Measurements from ENCODE around the gene POLG.

Gene POLG

GRCh38 chr15:89333011-89333860 is 1.4 kb downstream of the POLG start:
- peaks cover 32% of the 10 kb centered on the region for H3K27me3 ChIP-seq (ENCODE audit: control insufficient read depth, insufficient read depth, low read length, poor library complexity, severe bottlenecking)
- no peaks in the 10 kb centered on the region for H3K9me3 ChIP-seq (ENCODE audit: control insufficient read depth, low read length)
- no peak overlapping the region for H3K27ac ChIP-seq (ENCODE audit: insufficient read depth, low read depth, low read length, poor library complexity, severe bottlenecking)
- H3K4me1 ChIP-seq (ENCODE audit: control insufficient read depth, insufficient read depth, low read length): no peaks in the 10 kb centered on the region
- H3K36me3 ChIP-seq (ENCODE audit: control insufficient read depth, insufficient read depth, low read length): peaks cover 34% of the 10 kb centered on the region
- peak overlapping the region; percentile 86 for H3K4me3 ChIP-seq (ENCODE audit: insufficient read depth, low read depth, low read length)
- WGBS, 2 experiments: 90 to 91% methylated on average over 57 of the region's 57 CpGs

GRCh38 chr15:89332446-89332845 is 2.2 kb downstream of the POLG start:
- H3K4me1 ChIP-seq (ENCODE audit: control insufficient read depth, insufficient read depth, low read length): no peaks in the 10 kb centered on the region
- 42 to 47% methylated on average over 10 of the region's 10 CpGs for WGBS, 2 experiments
- peaks cover 39% of the 10 kb centered on the region for H3K36me3 ChIP-seq (ENCODE audit: control insufficient read depth, insufficient read depth, low read length)

GRCh38 chr15:89330881-89331595 is 3.6 kb downstream of the POLG start:
- Histone ChIP-seq H3K27me3 (ENCODE audit: control insufficient read depth, insufficient read depth, low read length, poor library complexity, severe bottlenecking) (peaks cover 10% of the 10 kb centered on the region), H3K36me3 (ENCODE audit: control insufficient read depth, insufficient read depth, low read length) (peaks cover 46% of the 10 kb centered on the region), H3K27ac (ENCODE audit: insufficient read depth, low read depth, low read length, poor library complexity, severe bottlenecking) (no peak overlapping the region), H3K4me1 (ENCODE audit: control insufficient read depth, insufficient read depth, low read length) (no peaks in the 10 kb centered on the region), H3K4me3 (ENCODE audit: insufficient read depth, low read depth, low read length) (no peak overlapping the region), H3K9me3 (ENCODE audit: control insufficient read depth, low read length) (no peaks in the 10 kb centered on the region)
- 88 to 95% methylated on average over 7 of the region's 7 CpGs for WGBS, 2 experiments

More at GRCh38 chr15:89332446-89332845, 2.2 kb downstream of the POLG start:
- no peak overlapping the region for H3K4me3 ChIP-seq (ENCODE audit: insufficient read depth, low read depth, low read length)
- H3K9me3 ChIP-seq (ENCODE audit: control insufficient read depth, low read length): no peaks in the 10 kb centered on the region
- H3K27me3 ChIP-seq (ENCODE audit: control insufficient read depth, insufficient read depth, low read length, poor library complexity, severe bottlenecking): peaks cover 24% of the 10 kb centered on the region
- no peak overlapping the region for H3K27ac ChIP-seq (ENCODE audit: insufficient read depth, low read depth, low read length, poor library complexity, severe bottlenecking)

- H3K4me3 ChIP-seq (ENCODE audit: insufficient read depth, low read depth, low read length): no peak overlapping the region
- H3K27me3 ChIP-seq (ENCODE audit: control insufficient read depth, insufficient read depth, low read length, poor library complexity, severe bottlenecking): peaks cover under 1% of the 10 kb centered on the region
- WGBS, 2 experiments: 96 to 99% methylated on average over 6 of the region's 6 CpGs
- no peak overlapping the region for H3K27ac ChIP-seq (ENCODE audit: insufficient read depth, low read depth, low read length, poor library complexity, severe bottlenecking)
- no peaks in the 10 kb centered on the region for H3K9me3 ChIP-seq (ENCODE audit: control insufficient read depth, low read length)
- H3K4me1 ChIP-seq (ENCODE audit: control insufficient read depth, insufficient read depth, low read length): no peaks in the 10 kb centered on the region
- peaks cover 54% of the 10 kb centered on the region for H3K36me3 ChIP-seq (ENCODE audit: control insufficient read depth, insufficient read depth, low read length)
These were observed 4.5 kb downstream of the POLG start for GRCh38 chr15:89330119-89330518.

GRCh38 chr15:89329329-89330084 is 5.1 kb downstream of the POLG start:
- H3K4me3 ChIP-seq (ENCODE audit: insufficient read depth, low read depth, low read length): no peak overlapping the region
- H3K27ac ChIP-seq (ENCODE audit: insufficient read depth, low read depth, low read length, poor library complexity, severe bottlenecking): no peak overlapping the region
- no peaks in the 10 kb centered on the region for H3K4me1 ChIP-seq (ENCODE audit: control insufficient read depth, insufficient read depth, low read length)
- no peaks in the 10 kb centered on the region for H3K27me3 ChIP-seq (ENCODE audit: control insufficient read depth, insufficient read depth, low read length, poor library complexity, severe bottlenecking)
- H3K36me3 ChIP-seq (ENCODE audit: control insufficient read depth, insufficient read depth, low read length): peaks cover 54% of the 10 kb centered on the region
- 93 to 95% methylated on average over 8 of the region's 8 CpGs for WGBS, 2 experiments
- H3K9me3 ChIP-seq (ENCODE audit: control insufficient read depth, low read length): no peaks in the 10 kb centered on the region

- H3K4me3 ChIP-seq (ENCODE audit: insufficient read depth, low read depth, low read length): no peak overlapping the region
- H3K4me1 ChIP-seq (ENCODE audit: control insufficient read depth, insufficient read depth, low read length): no peaks in the 10 kb centered on the region
- no peaks in the 10 kb centered on the region for H3K27me3 ChIP-seq (ENCODE audit: control insufficient read depth, insufficient read depth, low read length, poor library complexity, severe bottlenecking)
- H3K9me3 ChIP-seq (ENCODE audit: control insufficient read depth, low read length): no peaks in the 10 kb centered on the region
- H3K36me3 ChIP-seq (ENCODE audit: control insufficient read depth, insufficient read depth, low read length): peaks cover 63% of the 10 kb centered on the region
- WGBS, 2 experiments: 96% methylated on average over 13 of the region's 13 CpGs
- no peak overlapping the region for H3K27ac ChIP-seq (ENCODE audit: insufficient read depth, low read depth, low read length, poor library complexity, severe bottlenecking)
These were observed 6.0 kb downstream of the POLG start for GRCh38 chr15:89328398-89329254.

GRCh38 chr15:89327113-89327512 is 7.5 kb downstream of the POLG start:
- H3K36me3 ChIP-seq (ENCODE audit: control insufficient read depth, insufficient read depth, low read length): peaks cover 77% of the 10 kb centered on the region
- no peaks in the 10 kb centered on the region for H3K27me3 ChIP-seq (ENCODE audit: control insufficient read depth, insufficient read depth, low read length, poor library complexity, severe bottlenecking)
- H3K4me1 ChIP-seq (ENCODE audit: control insufficient read depth, insufficient read depth, low read length): no peaks in the 10 kb centered on the region
- no peaks in the 10 kb centered on the region for H3K9me3 ChIP-seq (ENCODE audit: control insufficient read depth, low read length)
- no peak overlapping the region for H3K4me3 ChIP-seq (ENCODE audit: insufficient read depth, low read depth, low read length)
- 96 to 97% methylated on average over 6 of the region's 6 CpGs for WGBS, 2 experiments
- H3K27ac ChIP-seq (ENCODE audit: insufficient read depth, low read depth, low read length, poor library complexity, severe bottlenecking): no peak overlapping the region

GRCh38 chr15:89326316-89326715 is 8.3 kb downstream of the POLG start:
- Histone ChIP-seq H3K9me3 (ENCODE audit: control insufficient read depth, low read length) (no peaks in the 10 kb centered on the region), H3K4me1 (ENCODE audit: control insufficient read depth, insufficient read depth, low read length) (no peaks in the 10 kb centered on the region), H3K27me3 (ENCODE audit: control insufficient read depth, insufficient read depth, low read length, poor library complexity, severe bottlenecking) (no peaks in the 10 kb centered on the region), H3K27ac (ENCODE audit: insufficient read depth, low read depth, low read length, poor library complexity, severe bottlenecking) (no peak overlapping the region), H3K36me3 (ENCODE audit: control insufficient read depth, insufficient read depth, low read length) (peaks cover 80% of the 10 kb centered on the region), H3K4me3 (ENCODE audit: insufficient read depth, low read depth, low read length) (no peak overlapping the region)
- 91 to 95% methylated on average over 6 of the region's 6 CpGs for WGBS, 2 experiments

GRCh38 chr15:89325039-89325803 is 9.4 kb downstream of the POLG start:
- no peak overlapping the region for H3K27ac ChIP-seq (ENCODE audit: insufficient read depth, low read depth, low read length, poor library complexity, severe bottlenecking)
- H3K36me3 ChIP-seq (ENCODE audit: control insufficient read depth, insufficient read depth, low read length): peaks cover 74% of the 10 kb centered on the region
- no peak overlapping the region for H3K4me3 ChIP-seq (ENCODE audit: insufficient read depth, low read depth, low read length)
- WGBS, 2 experiments: 95 to 99% methylated on average over 11 of the region's 11 CpGs
- no peaks in the 10 kb centered on the region for H3K4me1 ChIP-seq (ENCODE audit: control insufficient read depth, insufficient read depth, low read length)
- H3K9me3 ChIP-seq (ENCODE audit: control insufficient read depth, low read length): no peaks in the 10 kb centered on the region
- H3K27me3 ChIP-seq (ENCODE audit: control insufficient read depth, insufficient read depth, low read length, poor library complexity, severe bottlenecking): no peaks in the 10 kb centered on the region
